ENCODE results near the gene ATP8B1. TPM values are rescaled to one million over a fixed set of nuclear protein-coding genes. Genes with fewer than 3 reads are reported as not detected.

ATP8B1 gene
- polyA plus RNA-seq, 3 donors = 0.02 to 0.11 (median 0.03) TPM

GRCh38 chr18:57747809-57748680, 55.1 kb downstream of the ATP8B1 start:
- intact Hi-C loops (cut with micrococcal nuclease) = loop anchor here (2.0 to 10.0 kb wide), 2 partner anchors 21 to 83 kb away; no protein-coding TSS in a partner anchor
- Mint-ChIP-seq H3K27me3 (ENCODE audit: low read depth in 3 of 3) (no peaks in the 10 kb centered on the region), H3K4me1 (peaks cover 25% of the 10 kb centered on the region), H3K36me3 (no peaks in the 10 kb centered on the region), H3K27ac (peak overlapping the region; percentile 54 to 87 (median 74)), H3K9me3 (no peaks in the 10 kb centered on the region), H3K4me3 (no peak overlapping the region)
- H2AFZ ChIP-seq (ENCODE audit: insufficient read depth, low read depth, low read length, poor library complexity, severe bottlenecking) = peak overlapping the region; percentile 8
- no peak overlapping the region for H3K9ac ChIP-seq (ENCODE audit: insufficient read depth, low read length, poor library complexity, severe bottlenecking)
- H3K36me3 ChIP-seq (replicated peaks in 1 of 2; ENCODE audit: control insufficient read depth in 1 of 2, insufficient read depth in 2 of 2, low read length in 2 of 2) = no peaks in the 10 kb centered on the region
- H3K4me1 ChIP-seq (ENCODE audit: control insufficient read depth in 1 of 2, insufficient read depth in 2 of 2, low read length in 2 of 2) = peaks cover 26 to 31% of the 10 kb centered on the region in 2 donors
- TF ChIP-seq CTCF (IDR thresholded peaks at IDR 0.05) = no peak
- H3K79me2 ChIP-seq (ENCODE audit: insufficient read depth, low read length) = no peaks in the 10 kb centered on the region
- no peaks in the 10 kb centered on the region for H4K20me1 ChIP-seq (ENCODE audit: insufficient read depth, low read length)
- peak overlapping the region; percentile 62 for H3K4me2 ChIP-seq (replicated peaks; ENCODE audit: extremely low read depth, low read length, poor library complexity, severe bottlenecking)
- no peak for DNase-seq
- no peaks in the 10 kb centered on the region for H3K9me3 ChIP-seq (replicated peaks in 1 of 2; ENCODE audit: control insufficient read depth in 1 of 2, insufficient read depth in 1 of 2, low read length in 2 of 2)
- no peaks in the 10 kb centered on the region for H3K27me3 ChIP-seq (ENCODE audit: control insufficient read depth in 2 of 2, insufficient read depth in 2 of 2, low read length in 2 of 2)
- peak overlapping the region; percentile 36 to 71 for H3K27ac ChIP-seq (ENCODE audit: low read depth in 1 of 2, low read length in 2 of 2)
- peak overlapping the region in 1 of 3 experiments; percentile 58 for H3K4me3 ChIP-seq (replicated peaks in 1 of 3; ENCODE audit: low read depth in 2 of 3, low read length in 3 of 3)
- no CpG with 5 or more reads among the region's 5 CpGs for WGBS (ENCODE audit: insufficient coverage)

- no peaks in the 10 kb centered on the region for H3K36me3 ChIP-seq (replicated peaks in 1 of 2; ENCODE audit: control insufficient read depth in 1 of 2, insufficient read depth in 2 of 2, low read length in 2 of 2)
- DNase-seq = no peak
- H3K4me1 ChIP-seq (ENCODE audit: control insufficient read depth in 1 of 2, insufficient read depth in 2 of 2, low read length in 2 of 2) = peaks cover 20 to 24% of the 10 kb centered on the region in 2 donors
- no peak overlapping the region for H3K4me2 ChIP-seq (replicated peaks; ENCODE audit: extremely low read depth, low read length, poor library complexity, severe bottlenecking)
- peaks cover 19% of the 10 kb centered on the region for H3K4me1 Mint-ChIP-seq
- H3K9ac ChIP-seq (ENCODE audit: insufficient read depth, low read length, poor library complexity, severe bottlenecking) = no peak overlapping the region
- no peak overlapping the region for H3K27ac Mint-ChIP-seq
- no peak overlapping the region for H3K4me3 ChIP-seq (replicated peaks in 1 of 3; ENCODE audit: low read depth in 2 of 3, low read length in 3 of 3)
- H3K79me2 ChIP-seq (ENCODE audit: insufficient read depth, low read length) = no peaks in the 10 kb centered on the region
- no peaks in the 10 kb centered on the region for H3K27me3 ChIP-seq (ENCODE audit: control insufficient read depth in 2 of 2, insufficient read depth in 2 of 2, low read length in 2 of 2)
- H3K4me3 Mint-ChIP-seq = no peak overlapping the region
- intact Hi-C loops (cut with micrococcal nuclease) = loop anchor here in 1 of 2 donors (10.0 kb wide), 1 partner anchor 79 kb away; no protein-coding TSS in a partner anchor
- no CpG with 5 or more reads among the region's 5 CpGs for WGBS (ENCODE audit: insufficient coverage)
- H3K36me3 Mint-ChIP-seq = peaks cover 0 to 4% of the 10 kb centered on the region in 2 donors
- H3K27ac ChIP-seq (ENCODE audit: low read depth in 1 of 2, low read length in 2 of 2) = no peak overlapping the region
- no peak for TF ChIP-seq CTCF (IDR thresholded peaks at IDR 0.05)
- no peak overlapping the region for H2AFZ ChIP-seq (ENCODE audit: insufficient read depth, low read depth, low read length, poor library complexity, severe bottlenecking)
- H3K9me3 Mint-ChIP-seq = peaks cover 2 to 8% (median 5%) of the 10 kb centered on the region in 7 donors
- H3K9me3 ChIP-seq (replicated peaks in 1 of 2; ENCODE audit: control insufficient read depth in 1 of 2, insufficient read depth in 1 of 2, low read length in 2 of 2) = peaks cover 5 to 6% of the 10 kb centered on the region in 2 donors
- H4K20me1 ChIP-seq (ENCODE audit: insufficient read depth, low read length) = no peaks in the 10 kb centered on the region
- peaks cover 0 to 4% (median 0%) of the 10 kb centered on the region in 3 donors for H3K27me3 Mint-ChIP-seq (ENCODE audit: low read depth in 3 of 3)
Measured at GRCh38 chr18:57744211-57744694, 58.9 kb downstream of the ATP8B1 start.

Data from CD14-positive monocyte (primary cell).